Erythroblast (primary cell): ENCODE data around the gene RGS21.

Experiments used
- GATA1 ChIP-seq: IDR thresholded peaks from 2 replicates; pipeline ENCODE4 v1.6.1; 2011; ENCODE audit warnings: low read depth, mild to moderate bottlenecking, control low read depth, low read length, moderate library complexity
- POLR2A ChIP-seq: IDR thresholded peaks from 2 replicates; pipeline ENCODE4 v1.6.1; 2011; ENCODE audit warnings: mild to moderate bottlenecking, low read length

GRCh38 chr1:192402571-192402970 lies 85.8 kb downstream of the RGS21 start:
- TF ChIP-seq POLR2A (no peak), GATA1 (no peak)
